HG03520 (cell line): ENCODE measurements around the gene SARNP.

Experiments
- ATAC-seq: cut with Tn5 transposase; IDR thresholded peaks from one replicate; pipeline ENCODE4 v1.9.1; 2021; ENCODE audit warnings: mild to moderate bottlenecking, moderate library complexity; ENCODE audit not compliant: unreplicated experiment

SARNP gene

DNA sequence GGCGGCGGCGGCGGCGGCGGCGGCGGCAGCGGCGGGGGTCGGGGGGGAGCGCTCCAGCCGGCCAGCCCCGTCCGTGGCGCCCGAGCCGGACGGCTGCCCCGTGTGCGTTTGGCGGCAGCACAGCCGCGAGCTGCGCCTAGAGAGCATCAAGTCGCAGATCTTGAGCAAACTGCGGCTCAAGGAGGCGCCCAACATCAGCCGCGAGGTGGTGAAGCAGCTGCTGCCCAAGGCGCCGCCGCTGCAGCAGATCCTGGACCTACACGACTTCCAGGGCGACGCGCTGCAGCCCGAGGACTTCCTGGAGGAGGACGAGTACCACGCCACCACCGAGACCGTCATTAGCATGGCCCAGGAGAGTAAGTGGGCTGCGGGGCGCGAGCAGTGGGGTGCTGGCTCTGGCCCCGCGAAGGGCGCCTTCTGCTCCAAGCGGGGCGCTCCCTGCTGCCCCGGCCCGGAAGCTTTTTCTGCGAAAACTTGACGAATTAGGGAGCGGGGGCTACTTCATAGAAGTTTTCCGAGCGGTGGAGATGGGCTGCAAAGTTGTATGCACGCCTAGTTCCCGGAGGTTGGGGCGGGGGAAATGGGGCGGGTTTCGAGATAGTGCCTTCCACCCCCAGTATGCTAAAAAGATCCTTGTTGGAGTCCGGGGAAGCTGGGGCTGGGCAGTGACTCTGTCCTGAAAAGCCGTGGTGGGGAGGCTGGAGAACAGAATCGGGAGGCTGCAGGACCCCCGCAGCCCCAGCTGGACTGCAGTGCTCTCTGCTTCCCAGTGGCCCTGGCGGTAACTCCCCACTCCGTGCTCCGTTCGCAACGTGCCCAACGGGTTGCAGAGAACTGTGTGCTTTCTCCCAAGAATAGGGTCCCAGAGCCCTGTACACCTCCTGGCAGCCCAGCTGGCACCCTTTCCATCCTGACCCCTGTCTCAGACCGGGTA lies 73.9 kb downstream of the SARNP start:
- ATAC-seq: peak; percentile 49

DNA sequence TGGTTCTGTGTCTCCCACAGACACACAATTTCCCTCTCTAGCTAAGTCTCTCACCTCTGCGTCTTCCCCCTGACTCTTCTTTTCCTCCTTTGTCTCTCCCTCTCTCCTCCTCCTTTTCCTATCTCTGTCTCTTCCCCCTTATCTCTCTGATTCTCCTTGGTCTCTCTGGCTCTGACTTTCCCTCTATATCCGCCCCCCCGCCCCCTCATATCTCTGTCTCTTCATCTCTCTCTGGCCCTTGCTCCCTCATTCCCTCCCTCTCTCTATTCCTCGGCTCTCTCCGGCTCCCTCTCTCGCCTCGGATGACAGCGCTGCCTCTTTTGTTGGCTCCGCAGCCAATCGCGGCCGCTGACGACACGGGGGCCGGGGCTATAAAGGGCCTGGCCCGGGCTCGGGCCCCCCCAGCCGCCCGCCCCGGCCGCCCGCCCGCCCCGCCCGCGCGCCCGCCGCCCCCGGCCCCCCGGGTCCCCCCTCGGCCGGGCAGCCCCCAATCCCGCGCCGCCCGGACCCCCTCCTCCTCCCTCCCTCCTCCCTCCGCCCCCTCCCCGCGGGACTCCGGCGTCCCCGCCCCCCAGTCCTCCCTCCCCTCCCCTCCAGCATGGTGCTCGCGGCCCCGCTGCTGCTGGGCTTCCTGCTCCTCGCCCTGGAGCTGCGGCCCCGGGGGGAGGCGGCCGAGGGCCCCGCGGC lies 74.7 kb downstream of the SARNP start, which contains the start of gene GDF11:
GDF11 (plus strand) TSS at position 404 of the 687 bp plus-strand sequence; CDS start at position 599, 195 bp downstream.
- peak; percentile 31 for ATAC-seq

DNA sequence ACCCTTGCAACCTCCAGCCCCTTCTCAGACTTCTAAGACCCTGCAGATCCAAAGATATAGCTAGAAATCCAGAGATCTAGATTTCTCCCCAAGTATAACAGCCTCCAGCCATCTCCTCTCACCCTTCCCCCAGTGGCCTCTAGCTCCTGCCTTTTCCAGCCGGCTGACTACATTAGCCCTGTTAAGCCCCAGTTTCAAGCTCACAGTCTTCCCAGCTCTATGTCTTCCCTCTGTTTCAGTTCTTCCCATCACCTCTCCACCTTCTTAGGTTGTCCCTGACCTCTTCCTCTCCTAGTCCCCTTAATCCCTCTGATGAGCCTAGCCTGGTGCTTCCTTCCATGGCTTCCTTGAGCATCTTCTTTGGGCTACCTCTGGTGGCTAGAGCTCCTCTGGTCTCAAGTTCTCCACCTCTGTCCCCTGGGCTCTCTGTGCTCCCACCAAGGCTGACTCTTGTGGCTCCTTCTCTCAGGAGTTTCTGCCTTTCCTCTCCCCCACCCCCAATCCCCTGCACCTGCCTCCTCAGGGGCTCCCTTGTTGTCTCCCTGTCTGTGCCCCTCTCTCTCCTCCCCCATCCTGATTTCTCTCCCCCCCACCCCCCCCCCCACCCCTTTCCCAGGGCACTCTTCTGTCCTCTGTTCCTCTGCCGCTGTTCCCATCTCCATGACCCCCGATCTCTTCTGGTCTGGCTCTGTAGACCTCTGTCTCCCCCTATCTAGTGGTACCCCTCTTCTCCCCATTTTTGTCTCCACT lies 75.4 kb downstream of the SARNP start:
- ATAC-seq: no peak

DNA sequence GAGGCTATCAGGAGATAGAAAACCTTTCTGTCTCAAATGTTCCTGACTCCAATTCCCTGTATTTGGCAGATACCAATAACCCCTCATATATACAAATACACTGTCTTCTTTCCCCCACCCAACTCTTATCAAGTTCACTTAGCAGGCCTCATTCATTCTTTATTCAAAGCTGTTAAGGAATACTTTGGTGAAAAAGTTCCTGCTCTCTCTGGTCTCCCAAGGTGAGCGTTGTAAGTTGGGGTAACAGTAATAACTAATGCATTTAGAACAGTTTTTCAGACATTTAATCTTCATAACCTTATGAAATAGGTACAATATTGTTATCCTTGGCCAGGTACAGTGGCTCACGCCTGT lies 78.5 kb downstream of the SARNP start:
- no peak for ATAC-seq

DNA sequence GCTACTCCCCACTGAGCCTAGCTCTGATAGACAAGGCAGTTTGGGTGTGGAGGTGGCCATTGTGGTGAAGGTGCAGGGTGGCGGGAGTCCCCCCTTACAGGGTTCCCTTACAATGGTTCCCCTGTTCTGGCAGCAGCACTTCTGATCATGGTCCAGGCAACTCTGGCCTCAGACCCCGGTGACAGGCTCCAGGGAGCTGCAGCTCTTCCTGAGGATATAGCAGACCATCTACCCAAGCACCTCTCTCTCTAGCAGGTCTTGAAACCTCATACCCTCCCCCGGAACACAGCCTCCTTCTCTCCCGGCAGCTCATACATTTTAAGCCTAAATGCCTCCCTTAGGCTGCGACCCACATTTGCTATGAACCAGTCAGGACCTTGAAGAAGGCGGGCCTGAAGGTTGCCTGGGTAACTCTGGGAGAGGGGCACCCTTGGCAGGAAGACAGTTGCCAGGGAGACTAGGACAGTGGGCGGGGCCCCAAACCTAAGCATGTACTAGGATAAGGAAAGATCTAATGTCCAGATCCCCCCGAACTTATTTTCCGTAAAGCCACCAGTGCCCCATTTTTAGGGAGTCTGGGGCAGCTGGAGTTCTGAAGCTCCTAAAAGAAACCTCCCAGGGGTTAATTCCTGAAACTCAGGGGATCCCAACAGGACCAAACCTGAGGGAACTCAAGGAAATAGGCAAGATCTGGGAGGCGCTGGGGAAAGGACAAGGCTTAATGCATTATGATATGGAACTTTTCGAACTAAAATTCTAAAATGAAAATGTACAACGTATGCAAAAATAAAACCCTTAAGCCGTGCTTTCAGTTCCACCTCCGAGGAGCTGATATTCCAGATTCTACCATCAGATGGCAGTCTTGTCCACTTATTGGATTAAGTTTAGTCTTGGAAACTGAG lies 79.2 kb downstream of the SARNP start:
- ATAC-seq: peak; percentile 81

DNA sequence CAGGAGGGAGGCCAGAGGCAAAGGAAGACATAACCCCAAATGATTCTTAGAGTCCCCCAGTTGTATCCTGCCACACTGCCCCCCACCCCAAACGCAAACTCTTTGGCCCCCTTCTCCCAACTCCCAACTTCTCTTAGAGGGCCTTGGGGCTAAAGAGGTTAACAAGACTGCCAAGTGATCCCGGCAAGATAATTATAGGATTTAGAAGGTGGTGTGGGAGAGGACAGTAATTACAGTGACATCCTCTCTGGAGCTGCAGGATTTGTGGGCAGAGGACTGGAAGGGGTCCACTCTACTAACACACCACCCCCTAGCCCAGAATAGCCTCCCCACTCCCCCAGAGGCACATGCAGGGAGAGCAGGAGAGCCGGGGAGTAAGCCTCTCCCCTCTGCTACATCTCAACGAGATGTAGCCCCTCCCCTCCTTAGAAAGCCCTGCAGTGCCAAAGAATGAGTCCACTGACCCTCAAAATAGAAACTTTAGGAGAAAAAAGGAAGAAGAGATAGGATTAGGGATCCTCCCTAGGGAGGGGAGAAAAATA lies 79.9 kb downstream of the SARNP start:
- ATAC-seq: no peak

DNA sequence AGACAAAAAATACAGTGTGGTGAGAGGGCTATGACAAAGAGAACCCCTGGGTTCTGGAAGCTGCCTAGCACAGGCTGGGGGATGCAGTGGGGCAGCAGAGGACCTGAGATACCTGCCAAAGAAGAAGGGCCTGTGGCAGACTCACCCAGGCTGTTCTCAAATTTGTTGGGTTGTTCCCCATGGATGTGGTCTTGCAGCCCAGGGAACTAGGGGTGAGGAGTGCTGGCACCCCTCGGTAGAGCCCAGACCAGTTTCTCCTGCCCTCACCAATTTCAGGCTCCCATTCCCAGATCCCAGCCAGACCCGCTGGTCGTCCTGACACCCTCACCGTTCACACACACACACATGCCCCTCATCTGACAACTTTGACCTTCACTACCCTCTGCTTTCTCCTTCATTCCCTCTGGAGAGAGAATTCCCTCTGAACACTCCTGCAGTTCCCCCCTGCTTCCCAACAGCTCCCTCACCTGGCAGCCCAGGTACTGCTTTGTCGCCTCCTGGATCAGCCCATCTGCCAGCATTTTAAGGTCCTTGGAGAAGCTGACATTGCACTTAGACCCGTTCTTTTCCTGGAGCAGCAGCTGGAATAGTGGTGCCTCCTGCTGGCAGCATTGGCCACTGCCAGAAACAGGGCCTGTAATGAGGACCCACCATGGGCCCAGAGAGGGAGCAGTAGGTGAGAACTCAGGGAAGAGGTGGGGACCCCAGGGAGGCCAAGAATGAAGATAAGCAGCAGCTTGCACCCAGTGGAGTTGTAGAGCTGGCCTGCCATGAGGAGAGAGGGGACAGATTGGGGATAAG lies 80.5 kb downstream of the SARNP start:
- no peak for ATAC-seq

DNA sequence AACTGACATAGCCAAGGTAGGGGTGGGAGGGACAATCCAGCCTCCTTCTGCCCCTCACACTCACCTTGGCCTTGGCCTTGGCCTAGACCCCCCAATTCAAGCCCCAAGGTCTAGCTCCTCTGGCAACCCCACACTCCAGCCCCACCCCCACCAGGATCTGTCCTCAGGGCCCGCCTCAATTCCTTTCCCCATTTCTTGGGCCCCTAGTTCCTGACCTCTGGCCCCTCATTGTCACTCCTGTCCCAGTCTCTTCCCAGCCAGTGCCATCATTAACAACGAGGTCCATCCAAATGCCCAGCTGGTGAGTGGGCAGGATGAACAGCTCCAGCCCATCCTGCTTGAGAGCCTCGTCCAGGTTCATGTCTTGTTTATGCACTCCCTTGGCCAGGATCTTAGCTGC lies 81.4 kb downstream of the SARNP start:
- ATAC-seq: no peak

DNA sequence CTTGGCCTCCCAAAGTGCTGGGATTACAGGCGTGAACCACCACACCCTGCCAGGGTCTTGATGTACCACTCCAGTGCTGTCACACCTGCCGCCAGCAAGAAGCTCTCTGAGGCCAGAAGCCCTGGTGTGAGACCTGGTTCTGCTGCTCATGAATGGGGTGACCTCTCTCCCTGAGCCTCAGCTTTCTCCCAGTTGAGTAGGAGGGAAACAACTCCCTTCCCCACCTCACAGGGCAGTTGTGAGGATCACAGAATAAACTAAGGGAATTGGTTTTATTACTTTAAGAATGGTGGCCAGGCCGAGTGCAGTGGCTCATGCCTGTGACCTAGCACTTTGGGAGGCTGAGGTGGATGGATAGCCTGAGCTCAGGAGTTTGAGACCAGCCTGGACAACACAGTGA lies 82.9 kb downstream of the SARNP start:
- no peak for ATAC-seq

DNA sequence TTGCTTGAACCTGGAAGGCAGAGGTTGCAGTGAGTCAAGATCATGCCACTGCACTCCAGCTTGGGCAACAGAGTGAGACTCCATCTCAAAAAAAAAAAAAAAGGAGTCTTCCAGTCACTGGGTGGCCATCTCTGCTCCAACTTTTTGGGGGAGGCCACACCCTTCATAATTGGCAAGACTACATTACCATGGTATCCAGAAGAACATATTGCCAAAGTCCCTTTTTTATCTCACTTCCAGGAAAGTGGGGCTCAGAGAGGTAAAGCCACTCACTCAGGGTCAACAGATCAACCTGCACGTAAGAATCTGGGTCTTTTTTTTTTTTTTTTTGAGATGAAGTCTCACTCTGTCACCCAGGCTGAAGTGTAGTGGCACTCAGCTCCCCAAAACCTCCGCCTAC lies 83.7 kb downstream of the SARNP start:
- ATAC-seq: no peak

DNA sequence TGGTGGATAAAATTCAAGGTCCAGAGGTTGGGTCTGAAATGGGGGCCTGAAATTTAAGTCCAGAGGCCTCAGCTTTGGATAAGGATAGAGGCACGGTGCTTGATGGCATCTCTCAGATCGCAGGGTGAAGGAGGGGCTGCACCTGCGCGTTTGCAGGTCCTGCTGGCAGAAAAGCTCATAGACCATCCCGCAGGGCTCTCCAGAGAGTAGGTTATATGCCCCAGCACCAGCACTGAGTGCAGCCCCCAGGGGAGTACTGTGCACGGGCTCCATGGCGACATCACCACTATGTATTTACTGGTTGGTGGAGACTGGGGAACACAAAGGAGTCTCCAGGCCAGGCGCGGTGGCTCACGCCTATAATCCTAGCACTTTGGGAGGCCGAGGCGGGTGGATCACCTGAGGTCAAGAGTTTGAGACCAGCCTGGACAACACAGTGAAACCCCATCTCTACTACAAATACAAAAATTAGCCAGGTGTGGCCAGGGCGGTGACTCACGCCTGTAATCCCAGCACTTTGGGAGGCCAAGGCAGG lies 84.4 kb downstream of the SARNP start:
- no peak for ATAC-seq

DNA sequence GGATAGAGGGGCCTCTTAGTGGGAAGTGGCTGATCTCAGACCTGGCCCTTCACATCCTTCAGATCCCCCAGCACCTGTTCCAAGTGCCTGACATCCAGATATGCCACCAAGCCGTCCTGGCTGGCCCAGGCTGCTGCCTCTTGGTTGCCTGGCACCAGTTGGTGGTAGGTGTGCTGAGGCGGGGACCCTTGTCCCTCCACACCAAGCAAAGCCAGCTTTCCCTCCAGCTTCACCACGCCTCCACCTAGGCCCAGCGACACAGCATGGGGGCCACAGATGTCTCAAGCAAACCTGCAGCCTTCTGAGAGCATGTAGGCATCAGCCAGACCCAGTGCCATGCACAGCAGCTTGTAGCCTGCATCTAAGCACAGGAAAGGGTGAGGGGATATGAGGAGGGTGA lies 85.2 kb downstream of the SARNP start:
- no peak for ATAC-seq

DNA sequence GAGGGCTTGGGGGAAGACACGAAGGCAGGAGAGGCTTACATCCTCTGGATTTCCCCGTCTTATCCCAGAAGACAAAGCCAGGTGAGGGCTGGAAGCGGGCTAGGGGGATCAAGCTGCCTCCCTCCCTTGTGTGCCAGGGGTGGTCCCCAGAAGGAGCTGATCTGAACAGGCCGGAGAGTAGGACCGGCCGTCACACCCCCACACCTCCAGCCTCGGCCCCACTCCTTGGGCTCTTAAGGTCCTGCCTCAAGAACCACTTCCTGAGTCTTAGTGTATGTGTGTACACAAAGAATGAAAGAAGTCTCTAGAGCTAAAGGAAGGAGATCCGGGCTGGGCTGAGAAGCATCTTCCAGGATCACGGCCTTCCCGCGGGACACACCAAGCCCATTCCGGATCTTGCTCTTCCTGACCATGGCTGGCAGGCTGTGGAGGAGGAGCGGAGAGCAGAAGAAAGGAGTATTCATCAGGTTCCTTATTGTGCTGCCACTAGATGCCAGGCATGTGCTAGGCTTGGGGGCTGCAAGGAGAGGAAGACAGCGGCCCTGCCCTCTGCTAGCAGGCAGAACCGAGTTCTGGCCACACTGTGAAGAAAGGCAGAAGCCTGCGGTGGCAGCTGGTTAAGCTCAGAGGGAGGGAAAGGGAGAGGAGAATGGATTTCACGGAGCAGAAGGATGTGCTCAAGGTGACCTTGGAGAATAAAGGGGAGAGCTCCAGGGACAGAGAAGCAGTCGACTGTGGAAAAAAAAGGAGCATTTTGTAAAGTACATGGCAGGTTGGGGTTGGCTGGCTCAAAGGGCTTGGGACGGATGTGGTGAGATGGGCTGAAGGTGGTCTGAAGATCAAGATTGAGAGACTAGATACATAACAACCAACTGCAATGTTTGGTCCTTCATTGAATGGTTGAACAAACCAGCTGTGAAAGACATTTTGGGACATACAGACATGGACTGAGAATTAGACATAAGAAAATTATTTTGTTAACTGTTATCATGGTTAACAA lies 87.4 kb downstream of the SARNP start:
- peak; percentile 31 for ATAC-seq

DNA sequence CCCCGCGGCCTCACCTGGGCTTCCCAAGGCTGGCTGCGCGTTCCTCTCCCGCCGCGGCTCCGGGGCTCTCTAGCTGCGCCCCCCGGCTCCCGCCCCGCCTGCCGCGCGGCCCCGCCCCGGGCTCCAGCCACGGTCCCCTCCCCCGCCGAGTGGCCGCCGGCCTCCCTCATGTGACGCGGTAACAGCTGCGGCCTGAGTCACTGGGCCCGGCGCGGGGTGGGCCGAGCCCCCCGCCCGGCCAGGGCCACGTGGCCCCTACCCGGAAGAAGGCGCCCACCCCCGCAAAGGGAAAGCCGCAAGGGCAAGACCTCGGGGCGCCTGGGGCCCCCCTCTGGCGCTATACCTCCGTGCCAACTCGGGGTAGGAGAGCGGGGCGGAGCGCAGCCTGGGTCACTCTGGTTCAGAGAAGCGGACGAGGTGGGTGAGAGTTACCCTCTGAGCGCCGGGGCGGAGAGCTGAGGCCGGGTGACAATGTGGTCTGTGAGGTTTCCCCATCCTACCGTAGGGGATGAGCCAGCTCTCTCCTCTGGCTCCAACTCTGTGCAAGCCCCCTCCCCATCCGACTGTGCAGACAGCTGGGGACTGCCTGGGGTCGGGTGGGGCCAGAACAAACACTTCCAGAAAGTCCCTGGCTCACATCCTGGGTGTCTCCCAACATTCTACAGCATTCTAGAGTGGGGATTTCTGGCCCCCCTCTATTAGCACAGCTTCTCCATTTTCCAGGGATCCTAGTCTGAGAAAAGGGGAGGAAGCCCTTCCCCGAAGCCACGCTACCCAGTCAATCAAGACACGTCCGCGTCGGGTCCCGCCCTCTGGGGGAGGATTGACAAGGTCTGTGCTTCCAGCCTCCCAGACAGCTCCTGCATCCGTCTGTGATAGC lies 88.3 kb downstream of the SARNP start, which contains the start of gene CD63:
CD63 (minus strand) TSS at position 71 of the 880 bp plus-strand sequence. CDS start 668 bp downstream, outside the sequence.
- ATAC-seq: peak; percentile 55

DNA sequence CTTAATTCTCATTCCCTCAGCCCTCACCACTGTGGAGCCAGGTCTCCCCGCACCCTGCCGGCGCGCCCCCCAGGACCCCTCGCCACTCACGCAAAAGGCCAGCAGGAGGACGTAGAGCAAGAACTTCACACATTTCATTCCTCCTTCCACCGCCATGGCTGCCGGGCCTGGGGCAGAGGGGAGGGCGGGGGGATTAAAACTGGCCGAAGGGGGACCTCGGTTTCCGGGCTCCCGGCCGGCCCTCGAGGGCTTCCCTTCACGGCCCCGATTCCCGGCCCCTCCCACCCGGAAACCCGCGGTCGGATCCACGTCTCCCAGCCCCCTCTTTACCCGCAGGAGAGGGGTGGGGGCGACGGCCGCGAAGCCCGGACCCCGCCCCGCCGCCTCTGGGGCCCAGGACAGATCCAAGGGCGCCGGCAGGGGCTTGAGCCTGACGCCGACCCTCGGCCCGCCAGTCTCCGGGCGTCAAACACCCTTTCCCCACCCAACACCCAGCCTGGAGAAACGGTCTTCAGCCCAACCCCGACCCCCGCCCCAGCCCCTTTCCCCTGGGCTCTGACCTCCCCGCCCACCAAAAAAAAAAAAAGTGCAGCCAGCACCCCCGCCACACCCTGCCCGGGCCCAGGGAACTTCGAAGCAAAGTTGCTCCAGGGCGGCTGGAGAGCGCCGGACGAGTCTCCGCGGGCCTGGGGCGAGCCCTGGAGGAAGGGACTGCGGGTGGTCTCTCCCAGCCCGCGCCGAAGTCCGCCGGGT lies 89.2 kb downstream of the SARNP start:
- peak; percentile 20 for ATAC-seq

DNA sequence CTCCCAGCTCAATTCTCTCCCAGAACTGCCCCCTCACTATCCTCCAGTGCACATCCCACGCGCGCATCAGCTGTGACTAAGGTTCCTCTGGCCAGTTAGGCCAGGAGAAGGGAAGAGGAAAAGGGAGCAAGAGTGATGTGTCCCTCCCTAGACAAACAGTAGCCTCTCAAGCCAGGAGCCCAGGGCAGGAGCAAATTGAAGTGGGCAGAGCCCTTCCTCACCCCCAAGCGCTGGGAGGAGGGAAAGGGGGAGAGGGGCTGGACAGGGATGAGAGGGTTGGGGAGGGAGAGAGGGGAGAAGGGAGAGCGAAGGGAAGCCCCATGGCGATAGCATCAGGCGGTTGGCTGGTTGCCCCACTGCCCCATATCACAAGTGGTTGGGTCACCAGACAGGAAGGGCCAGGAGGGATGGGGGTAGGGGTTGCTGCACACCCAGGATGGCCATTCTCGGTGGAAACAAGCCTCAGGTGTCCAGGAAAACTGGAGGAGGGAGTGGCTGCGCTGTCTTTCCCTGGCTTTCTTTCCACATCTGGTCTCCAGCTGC lies 89.8 kb downstream of the SARNP start:
- ATAC-seq: no peak
